Measurements from ENCODE around the gene NACC2. TPM values are rescaled to one million over a fixed set of nuclear protein-coding genes. Genes with fewer than 3 reads are reported as not detected.
"Not testable (repeated sequence)": the region's sequence is repeated elsewhere in the genome, so short reads cannot be mapped to it uniquely, and the experiment has no call there.

The NACC2 gene
- polyA plus RNA-seq, 1 donor = 16.0 TPM

DNA sequence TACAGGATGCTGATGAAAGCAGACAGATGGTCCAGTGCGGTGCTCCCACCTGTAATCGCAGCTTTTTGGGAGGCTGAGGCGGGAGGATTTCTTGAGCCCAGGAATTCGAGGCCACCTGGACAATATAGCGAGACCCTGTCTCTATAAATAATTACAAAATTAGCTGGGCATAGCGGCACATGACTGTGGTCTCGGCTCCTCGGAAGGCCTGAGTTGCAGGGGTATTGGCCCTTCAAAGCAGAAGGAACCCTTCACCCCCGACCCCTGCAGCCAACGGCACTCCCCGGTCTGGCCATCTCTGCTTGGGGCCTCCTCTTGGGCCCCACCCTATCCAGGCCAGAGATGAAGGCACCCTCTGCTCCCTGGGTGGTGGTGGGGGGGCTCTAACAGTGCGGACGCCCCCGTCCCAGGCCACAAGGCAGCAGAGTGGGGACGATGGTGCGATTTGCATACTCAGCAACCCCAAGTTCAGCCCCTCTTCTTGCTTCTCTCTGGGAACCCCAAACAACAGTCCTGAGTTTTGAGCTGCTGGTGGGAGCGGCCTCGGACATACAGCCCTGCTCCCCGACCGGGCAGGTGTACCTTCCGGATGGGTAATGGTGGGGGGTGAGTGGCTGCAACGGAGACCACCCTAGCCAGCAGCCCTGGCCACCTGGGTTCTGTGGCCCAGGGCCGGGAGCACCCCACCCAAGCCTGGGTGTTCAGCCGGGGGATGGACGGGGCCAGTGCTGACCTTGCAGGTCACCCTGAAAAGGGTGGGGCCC, 50.7 kb downstream of the NACC2 start:
- no peak for DNase-seq

DNA sequence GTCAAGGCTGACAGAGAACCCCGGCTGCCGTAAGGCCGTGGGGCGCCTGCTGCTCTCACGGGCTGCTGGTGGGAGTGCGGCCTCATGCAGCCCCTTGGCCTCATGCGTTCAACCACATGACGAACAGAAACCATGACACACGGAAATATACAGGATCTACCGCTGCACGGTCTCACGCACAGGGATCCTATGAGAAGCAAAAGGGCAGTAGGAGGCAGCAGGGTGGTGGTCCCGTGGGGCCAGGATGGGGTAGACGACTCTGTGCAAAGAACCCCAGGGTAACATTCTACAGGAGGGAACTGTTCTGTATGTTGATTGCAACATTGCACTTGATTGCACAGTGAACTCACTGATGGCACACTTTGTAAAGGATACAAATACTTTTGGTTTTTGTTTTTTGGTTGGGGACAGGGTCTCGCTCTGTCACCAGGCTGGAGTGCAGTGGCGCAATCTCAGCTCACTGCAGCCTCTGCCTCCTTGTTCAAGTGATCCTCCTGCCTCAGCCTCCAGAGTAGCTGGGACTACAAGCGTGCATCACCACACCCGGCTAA, 51.6 kb downstream of the NACC2 start:
- no peak for DNase-seq

DNA sequence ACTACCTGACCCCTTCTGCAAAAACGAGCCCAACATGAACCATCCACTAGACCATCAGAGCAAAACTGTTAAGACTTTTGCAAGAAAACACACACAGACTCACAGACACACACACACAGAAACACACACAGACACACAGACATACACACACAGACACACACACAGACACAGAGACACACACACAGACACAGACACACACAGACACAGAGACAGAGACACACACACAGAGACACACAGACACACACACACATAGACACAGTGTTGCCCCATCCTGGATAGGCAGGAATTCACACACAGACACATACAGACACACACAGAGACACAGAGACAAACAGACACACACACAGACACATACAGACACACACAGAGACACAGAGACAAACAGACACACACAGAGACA, 52.5 kb downstream of the NACC2 start:
- no peak for DNase-seq

DNA sequence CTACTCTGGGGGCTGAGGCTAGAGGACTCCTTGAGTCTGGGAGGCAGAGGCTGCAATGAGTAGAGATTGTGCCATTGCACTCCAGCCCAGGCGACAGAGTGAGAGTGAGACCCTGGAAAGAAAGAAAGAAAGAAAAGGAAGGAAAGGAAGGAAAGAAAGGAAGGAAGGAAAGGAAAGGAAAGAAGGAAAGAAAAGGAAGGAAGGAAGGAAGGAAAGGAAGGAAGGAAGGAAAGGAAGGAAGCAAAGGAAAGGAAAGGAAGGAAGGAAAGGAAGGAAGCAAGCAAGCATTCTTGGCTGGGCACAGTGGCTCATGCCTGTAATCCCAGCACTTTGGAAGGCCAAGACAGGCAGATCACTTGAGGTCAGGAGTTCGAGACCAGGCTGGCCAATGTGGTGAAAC, 54.2 kb downstream of the NACC2 start:
- not testable (repeated sequence) for DNase-seq

DNA sequence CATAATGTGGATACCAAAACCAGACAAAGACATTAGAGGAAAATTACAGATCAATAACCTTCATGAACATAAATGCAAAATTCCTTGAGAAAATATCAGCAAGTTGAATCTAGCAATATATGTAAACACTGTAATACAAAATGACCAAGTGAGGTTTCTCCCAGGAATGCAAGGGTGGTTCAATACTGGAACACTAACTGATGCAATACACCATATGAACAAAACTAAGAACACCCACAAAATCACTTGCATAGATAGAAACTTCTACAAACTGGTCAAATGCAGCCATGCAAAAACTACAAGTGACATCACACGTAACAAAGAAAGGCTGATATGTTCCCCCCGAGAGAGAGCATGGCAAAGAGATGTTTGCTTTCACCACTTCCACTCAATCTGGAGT, 55.6 kb downstream of the NACC2 start:
- DNase-seq = no peak

DNA sequence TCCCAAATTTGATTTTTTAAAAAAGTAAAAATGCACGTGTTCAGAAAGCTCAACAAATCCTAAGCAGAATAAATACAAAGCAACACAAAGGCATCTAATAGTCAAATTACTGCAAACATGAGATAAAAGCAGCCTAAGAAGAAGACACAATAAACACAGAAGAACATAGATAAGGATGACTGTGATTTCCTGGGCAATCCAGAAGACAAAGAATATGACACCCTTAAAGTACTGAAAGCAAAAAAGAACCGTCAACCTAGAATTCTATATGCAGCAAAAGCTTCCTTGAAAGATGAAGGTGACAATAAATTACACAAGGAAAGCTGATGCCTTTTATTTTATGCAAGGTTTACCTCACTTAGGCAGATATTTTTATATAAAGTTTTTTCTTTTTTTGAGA, 58.2 kb downstream of the NACC2 start:
- no peak for DNase-seq

DNA sequence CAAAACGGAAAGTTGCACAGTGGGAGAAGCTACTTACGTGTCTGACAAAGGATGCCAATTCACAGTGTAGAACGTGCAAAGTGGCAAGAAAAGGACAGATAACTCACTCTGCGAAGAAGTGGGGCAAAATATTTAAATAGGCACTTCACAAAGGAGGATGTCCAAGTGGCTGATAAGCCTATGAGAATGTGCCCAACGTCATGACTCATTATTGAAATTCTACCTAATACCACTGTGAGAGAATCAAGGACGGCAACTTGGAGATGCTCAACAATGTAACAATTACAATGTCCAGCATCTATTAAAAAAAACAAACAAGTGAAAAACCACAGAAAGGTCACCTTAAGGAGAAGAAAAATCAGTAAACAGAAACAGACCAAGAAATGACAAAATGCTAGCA, 59.0 kb downstream of the NACC2 start:
- DNase-seq = no peak

DNA sequence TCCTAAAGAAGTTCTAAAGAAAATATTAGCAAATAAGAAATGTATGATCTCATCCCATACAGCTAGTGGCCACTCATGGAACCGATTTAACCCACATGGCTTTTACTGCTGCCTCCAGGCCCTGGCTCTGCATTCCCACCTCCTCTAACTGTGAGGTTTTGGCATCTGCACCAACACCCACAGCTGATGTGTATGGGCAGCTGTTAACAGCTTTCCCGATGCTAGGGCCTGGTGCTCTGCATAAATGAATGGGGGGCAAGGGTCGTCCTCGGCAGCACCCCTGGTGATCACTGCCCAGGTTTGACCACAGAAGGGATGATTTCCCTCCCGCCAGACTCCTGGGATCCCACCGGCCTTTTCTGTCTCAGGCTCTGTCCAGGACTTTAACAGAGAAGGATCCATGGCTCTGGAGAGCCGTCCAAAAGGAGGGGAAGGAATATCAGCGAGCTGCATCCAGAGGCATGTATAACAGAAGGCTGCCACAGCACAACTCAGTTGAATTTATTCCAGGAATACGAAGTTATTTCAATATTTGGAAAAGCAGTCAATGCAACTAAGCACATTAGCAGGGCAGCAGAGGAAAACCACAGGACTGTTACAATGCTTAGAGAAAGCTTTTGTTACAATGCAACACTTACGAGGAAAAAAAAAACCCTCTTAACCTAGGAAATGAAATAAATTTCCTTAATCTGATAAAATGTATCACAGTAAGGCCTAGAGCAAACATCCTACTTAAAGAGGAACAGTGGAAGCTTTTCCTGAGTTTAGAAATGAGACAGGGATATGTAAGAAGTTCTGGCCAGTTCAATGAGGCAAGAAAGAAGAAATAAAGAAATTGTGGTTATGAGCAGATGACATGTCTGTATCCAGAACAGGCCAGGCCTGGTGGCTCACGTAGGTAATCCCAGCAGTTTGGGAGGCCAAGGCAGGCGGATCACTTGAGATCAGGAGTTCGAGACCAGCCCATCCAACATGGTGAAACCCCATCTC, 63.1 kb downstream of the NACC2 start:
- peak; percentile 62 for DNase-seq

DNA sequence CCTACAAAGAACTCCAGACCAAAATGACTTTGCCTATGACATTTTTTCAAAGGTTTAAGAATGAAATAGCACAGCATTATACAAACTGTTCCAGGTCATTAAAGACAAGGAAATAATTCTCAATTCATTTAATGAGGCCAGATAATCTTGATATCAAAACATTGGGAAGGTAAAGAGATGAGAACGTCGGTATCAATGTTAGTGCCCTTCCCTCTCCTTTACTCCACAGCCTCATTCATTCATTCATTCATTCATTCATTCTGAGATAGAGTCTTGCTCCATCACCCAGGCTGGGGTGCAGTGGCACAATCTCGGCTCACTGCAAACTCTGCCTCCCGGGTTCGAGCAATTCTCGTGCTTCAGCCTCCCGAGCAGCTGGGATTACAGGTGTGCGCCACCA, 64.0 kb downstream of the NACC2 start:
- no peak for DNase-seq

DNA sequence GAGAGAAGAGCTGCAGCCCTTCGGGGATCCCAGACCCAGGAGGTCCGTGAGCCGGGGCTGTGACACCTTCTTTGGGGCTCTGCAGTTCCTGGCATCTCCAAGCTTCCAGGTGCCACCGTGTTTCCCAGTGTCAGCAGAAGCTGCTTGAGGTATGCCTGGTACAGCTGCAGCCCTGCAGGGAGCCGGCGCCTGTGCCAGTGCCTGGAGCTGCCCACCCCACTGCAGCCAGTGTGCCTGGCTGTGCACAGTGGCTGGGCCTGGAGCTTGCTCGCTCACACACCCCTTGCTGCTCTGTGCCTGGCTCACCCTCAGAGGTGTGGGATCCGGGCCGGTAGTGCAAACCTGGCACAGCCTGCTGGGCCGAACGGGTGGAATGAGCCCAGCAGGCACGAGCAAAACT, 65.5 kb downstream of the NACC2 start:
- DNase-seq = no peak

DNA sequence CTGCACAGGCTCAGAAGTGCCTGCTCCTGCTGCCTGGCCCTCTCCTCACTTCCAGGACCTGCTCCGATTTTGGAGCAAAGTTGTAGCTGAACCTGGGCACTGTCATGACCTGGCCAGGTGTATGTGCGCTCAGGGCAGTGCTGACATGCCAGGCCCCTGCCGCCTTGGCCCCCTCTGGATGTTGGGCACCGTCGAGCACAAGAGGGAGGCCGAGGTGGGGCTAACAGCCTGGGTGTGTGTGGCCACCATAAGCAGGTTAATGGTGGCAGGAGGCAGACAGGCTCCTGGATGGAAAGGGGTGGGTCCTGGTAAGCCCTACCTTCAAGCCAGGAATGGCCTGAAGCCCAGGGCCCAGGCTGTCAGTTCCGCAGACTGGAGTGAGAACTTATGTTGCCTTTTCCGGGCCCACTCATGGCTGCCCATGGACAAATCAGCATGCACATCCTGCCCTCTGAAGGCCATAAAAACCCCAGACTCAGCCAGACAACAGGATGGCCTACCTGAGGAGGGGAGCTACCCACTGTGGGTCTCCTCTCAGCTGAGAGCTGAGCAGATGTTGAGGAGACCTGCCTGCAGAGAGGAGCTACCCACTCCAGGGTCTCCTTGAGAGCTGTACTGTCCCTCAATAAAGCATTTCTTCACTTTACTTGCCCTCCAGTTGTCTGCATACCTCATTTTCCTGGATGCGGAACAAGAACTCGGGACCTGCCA, 66.2 kb downstream of the NACC2 start:
- DNase-seq = no peak

DNA sequence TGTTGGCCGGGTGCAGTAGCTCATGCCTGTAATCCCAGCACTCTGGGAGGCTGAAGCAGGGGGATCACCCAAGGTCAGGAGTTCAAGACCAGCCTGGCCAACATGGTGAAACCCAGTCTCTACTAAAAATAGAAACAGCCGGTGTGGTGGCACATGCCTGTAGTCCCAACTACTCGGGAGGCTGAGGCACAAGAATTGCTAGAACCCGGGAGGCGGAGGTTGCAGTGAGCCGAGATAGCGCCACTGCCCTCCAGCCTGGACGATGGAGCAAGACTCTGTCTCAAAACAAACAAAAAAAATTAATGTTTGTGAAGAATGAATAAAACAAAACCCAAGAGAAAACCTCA, 68.2 kb downstream of the NACC2 start:
- not testable (repeated sequence) for DNase-seq

DNA sequence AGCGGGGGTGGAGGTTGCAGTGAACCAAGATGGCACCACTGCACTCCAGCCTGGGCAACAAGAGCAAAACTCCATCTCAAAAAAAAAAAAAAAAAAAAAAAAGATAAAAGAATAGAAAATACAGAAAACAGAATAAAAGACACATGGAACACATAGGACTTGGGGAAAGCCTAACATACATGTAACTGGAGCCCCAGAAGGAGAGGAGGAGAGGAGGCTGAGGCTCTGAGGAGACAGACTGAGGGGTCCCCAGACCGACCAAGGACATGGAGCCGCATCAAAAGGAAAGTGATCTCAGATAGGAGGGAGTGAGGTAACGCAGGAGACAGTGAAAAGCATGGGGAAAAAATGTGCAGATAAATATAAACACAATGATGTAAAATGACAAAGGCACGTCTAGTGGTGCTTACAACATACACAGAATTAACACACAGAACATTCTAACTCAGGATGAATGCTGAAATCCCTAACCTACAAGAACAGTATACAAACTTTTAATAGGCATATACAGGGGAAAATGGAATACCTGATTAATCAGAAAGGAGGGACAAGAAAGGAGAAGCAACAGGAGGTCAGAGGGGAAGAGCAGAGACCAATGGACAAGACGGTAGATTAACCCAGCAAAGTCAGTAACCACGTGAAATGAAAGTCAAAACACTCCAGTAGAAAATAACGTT, 68.7 kb downstream of the NACC2 start:
- DNase-seq = no peak

DNA sequence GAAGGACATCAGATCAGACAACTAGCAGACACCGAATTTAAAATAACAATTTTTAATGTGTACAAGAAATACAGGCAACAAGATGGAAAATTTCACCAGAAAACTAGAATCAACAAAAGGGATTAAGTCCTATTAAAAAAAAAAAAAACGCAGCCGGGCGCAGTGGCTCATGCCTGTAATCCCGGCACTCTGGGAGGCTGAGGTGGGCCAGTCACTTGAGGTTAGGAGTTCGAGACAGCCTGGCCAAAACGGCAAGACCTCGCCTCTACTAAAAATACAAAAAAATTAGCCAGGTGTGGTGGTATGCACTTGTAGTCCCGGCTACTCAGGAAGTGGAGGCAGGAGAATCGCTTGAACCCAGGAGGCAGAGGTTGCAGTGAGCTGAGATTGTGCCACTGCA, 69.6 kb downstream of the NACC2 start:
- DNase-seq = no peak

DNA sequence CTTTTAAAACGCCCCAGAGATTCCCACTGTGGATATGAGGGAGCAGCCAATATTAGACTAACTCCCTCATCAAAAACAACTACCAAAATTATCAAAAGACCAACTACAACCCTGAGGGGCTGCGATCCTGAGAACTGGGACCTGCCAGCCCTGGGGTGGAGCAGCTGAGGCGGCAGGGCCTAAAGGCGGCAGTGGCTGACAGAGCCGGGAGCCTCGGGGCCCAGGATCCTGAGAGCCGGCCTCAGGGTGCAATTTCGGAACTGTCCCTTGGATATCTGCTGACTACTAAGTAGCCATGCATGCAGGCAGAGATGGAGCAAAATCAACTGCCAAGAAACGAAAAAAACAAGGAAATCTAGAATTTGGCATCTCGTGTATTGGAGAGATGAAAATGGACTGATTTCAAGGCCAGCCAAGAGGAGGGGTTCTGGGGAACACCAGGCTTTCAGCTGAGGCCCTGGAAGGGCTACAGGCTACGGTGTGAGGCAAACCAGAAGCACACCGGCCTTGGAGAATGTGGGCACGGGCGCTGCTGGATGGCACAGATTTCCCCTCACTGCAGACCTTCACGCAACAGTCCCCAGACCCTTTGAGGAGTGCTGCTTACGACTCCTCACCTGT, 70.3 kb downstream of the NACC2 start:
- no peak for DNase-seq

DNA sequence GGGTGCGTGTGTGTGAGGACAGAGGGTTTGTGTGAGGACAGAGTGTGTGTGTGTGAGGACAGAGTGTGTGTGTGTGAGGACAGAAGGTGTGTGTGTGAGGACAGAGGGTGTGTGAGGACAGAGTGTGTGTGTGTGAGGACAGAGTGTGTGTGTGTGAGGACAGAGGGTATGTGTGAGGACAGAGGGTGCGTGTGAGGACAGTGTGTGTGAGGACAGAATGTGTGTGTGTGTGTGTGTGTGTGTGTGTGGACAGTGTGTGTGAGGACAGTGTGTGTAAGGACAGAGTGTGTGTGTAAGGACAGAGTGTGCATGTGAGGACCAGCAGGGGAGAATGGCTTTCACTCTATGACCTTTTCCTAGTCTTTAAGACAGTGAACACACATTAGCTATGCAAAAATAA, 70.8 kb downstream of the NACC2 start:
- DNase-seq = no peak

DNA sequence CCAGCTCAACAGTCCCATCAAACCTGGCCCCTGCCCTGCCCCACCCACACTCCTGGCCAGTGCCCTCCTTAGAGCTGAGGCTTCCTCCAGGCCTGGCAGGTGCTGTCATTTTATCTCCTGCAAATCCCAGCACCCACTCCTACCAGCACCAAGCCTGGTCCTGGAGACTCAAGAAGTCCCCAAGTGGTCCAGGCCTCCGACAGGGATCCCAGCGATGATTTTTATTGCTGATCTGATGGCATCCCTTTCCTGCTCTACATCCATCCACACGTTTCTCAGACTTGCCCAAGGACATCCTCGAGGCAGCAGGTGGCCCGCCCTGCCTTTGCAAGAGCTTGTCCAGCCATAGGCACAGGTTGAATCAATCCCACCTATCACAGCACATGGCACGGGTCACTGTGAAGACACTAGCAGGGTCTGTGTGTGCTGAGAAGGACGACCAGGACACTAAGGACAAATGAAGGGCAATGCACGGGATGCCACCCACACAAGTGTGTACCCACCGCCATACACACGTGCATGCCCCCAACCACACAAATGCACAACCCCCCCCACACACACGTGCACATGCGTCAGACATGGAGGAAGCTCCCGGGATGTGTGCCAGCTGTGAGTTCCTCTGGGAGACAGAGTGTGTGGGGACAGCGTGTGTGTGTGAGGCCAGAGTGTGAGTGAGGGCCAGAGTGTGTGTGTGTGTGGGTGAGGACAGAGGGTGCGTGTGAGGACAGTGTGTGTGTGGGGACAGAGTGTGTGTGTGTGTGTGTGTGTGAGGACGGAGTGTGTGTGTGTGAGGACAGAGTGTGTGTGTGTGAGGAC, 71.5 kb downstream of the NACC2 start:
- no peak for DNase-seq

DNA sequence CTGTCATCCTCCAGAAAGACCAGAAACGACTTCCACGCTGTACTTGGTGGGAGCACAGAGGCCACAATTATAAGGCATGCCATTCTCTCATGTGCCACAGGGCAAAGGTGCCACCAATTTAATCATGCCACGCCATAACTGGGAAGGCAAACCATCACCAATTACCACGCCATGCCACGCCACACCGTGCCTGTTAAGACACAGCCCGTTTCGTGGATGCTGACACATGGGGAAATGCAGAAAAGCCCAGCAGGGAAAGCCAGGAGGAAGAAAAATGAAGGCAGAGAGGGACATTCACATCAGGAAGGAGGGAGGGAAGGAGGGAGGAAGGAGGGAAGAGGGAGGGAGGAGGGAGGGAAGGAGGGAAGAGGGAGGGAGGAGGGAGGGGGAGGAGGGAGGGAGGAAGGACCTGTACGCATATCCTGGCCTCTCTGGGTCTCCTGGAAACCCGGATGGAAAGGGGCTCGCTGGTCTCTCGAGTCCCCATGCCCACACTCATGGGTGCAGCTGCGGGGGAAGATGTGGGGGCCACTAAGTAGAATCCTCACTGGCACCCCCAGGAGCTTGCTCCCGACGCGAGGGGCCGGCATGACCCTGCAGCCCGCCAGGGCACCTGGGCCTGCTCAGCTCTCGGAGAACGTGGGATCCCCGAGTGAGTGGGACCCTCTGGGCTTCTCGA, 72.2 kb downstream of the NACC2 start:
- DNase-seq = no peak

DNA sequence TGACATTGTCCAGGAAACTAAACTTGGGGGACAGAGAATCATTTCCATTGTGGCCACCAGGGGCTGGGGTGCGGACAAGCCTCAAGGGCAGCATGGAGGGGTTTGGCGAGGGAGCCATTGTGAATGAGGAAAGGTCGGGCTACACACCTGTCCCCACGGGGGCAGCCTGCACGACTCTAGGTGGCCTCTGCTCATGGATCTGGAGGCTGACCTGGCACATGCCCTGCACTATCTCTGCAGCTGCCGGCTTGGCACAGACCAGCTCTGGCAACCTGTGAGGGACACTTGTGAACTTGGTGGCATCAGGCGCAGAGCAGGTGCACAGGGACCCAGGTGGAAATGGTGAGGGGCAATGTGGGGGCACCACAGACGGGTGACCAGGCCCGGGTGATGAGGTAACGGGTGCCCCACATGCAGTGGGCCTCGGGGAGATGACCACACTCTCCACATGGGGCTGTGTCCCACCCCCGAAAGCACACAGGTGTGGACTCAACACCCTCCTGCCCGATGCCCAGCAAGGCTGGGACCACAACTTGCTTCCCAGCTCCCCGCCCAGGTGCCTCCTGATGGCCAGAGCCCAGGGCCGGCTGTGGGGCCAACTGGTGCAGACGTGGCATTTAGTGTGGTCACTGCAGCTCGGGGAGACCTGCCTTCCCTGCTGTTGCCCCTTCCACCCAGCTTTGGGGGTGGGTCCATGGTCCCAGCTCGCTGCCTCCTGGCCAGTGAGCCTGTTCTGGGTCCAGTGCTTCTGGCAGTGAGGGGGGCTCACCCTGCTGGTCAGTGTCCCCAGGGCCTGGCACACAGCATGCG, 73.0 kb downstream of the NACC2 start:
- DNase-seq = no peak
